Activated CD8-positive, alpha-beta memory T cell treated with anti-CD3 and anti-CD28 coated beads, Interleukin-2, amount 10 ng/mL, durations not matched to agents 7 days and 5 days (primary cell): Measurements from ENCODE around the gene MCF2L2. TPM values are rescaled to one million over a fixed set of nuclear protein-coding genes. Genes with fewer than 3 reads are reported as not detected.
"Not testable (repeated sequence)": the region's sequence is repeated elsewhere in the genome, so short reads cannot be mapped to it uniquely, and the experiment has no call there.

ENCODE experiments used
- ATAC-seq: fragments of 150-1000 bp; cut with Tn5 transposase; one replicate; pipeline ENCODE4 v1.10.0; 2021; ENCODE audit warnings: moderate library complexity
- CTCF ChIA-PET: fragments of 350-600 bp; sonication (Branson Sonifier 250); formaldehyde crosslinking; loops from one replicate; lab custom pipeline; 2021; ENCODE audit warnings: antibody characterized with exemption; lab: Charles Lee
- DNase-seq: peaks from one replicate; pipeline ENCODE4 v3.0.0-alpha.2; 2020
- H3K27ac Mint-ChIP-seq: one replicate; pipeline ENCODE4 v1.8.0; 2021; ENCODE audit warnings: mild to moderate bottlenecking, mixed read lengths
- H3K27me3 Mint-ChIP-seq: one replicate; pipeline ENCODE4 v1.8.0; 2021; ENCODE audit warnings: mixed read lengths
- H3K36me3 Mint-ChIP-seq: one replicate; pipeline ENCODE4 v1.8.0; 2021; ENCODE audit warnings: mild to moderate bottlenecking, mixed read lengths
- H3K4me1 Mint-ChIP-seq: one replicate; pipeline ENCODE4 v1.8.0; 2021; ENCODE audit warnings: mixed read lengths
- H3K4me3 Mint-ChIP-seq: one replicate; pipeline ENCODE4 v1.8.0; 2021; ENCODE audit warnings: mild to moderate bottlenecking, moderate library complexity, mixed read lengths
- H3K9me3 Mint-ChIP-seq: one replicate; pipeline ENCODE4 v1.8.0; 2022; ENCODE audit warnings: low read depth, mixed read lengths
- total RNA-seq, 2 experiments: library from RNA; stranded (reverse); gene quantifications; one replicate each; pipeline ENCODE4 v1.2.3, GENCODE V29; 2021

MCF2L2 gene
- total RNA-seq, 2 experiments from 2014 or later = 6.0 to 11.4 TPM

DNA sequence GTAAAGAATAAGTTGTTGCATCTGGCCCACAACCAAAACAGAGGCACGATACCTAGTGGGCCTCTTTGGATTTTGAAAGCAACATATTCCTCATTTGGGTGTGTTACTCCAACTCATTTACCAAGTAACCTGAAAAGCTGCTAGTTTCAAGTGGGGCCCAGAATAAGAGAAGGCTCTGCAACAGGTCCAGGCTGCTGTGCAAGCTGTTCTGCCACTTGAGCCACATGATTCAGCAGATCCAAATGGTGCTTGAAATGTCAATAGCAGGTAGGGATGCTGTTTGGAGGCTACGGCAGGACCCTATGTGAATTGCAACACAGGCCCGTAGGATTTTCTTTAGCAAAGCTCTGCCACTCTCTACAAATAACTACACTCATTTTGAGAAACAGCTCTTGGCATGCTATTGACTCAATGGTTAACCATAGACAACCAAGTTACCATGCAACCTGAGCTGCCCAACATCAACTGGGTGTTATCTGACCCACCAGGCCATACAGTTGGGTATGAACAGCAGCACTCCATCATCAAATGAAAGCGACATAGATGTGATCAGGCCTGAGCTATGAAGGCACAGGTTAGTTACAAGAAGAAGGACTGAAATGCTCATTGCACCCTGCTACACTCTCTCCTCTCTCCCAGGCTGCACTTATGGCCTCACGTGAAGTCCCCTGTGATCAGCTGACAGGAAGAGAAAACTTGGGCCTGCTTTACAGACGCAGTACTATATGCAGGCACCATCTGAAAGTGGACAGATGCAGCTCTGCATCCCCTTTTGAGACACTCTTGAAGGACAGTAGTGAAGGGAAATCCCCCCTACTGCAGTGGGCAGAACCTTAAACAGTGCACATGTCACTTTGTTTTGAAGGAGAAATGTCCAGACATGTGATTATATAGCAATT is 9.5 kb upstream of the MCF2L2 start:
- peaks cover 53% of the 10 kb centered on the region for H3K4me1 Mint-ChIP-seq
- ATAC-seq (peak; percentile 41), DNase-seq (peak; percentile 52)
- peaks cover 7% of the 10 kb centered on the region for H3K9me3 Mint-ChIP-seq
- CTCF ChIA-PET = interaction anchor here (1.2 to 1.7 kb wide), 3 partner anchors 9 to 447 kb away, joined by 3 to 7 read pairs (median 4); partner anchors contain the start of genes MCF2L2 and PARL
- H3K27ac Mint-ChIP-seq = peak overlapping the region; percentile 58
- H3K4me3 Mint-ChIP-seq = no peak overlapping the region
- H3K36me3 Mint-ChIP-seq = peaks cover 7% of the 10 kb centered on the region
- peaks cover 5% of the 10 kb centered on the region for H3K27me3 Mint-ChIP-seq

DNA sequence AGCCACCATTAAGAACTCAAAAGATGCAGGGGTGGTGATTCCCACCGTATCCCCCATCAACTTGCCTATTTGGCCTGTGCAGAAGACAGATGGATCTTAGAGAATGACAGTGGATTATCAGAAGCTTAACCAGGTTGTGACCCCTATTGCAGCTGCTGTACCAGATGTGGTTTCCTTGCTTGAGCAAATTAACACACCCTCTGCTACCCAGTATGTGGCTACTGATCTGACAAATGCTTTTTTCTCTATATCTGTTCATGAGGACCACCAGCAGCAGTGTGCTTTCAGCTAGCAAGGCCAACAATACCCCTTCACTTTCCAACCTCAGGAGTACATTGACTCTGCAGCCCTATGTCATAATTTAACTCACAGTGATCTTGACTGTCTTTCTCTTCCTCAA is 8.6 kb upstream of the MCF2L2 start:
- Mint-ChIP-seq H3K27me3 (no peaks in the 10 kb centered on the region), H3K27ac (peak overlapping the region; percentile 58), H3K4me3 (no peak overlapping the region), H3K4me1 (peaks cover 53% of the 10 kb centered on the region), H3K9me3 (peaks cover 4% of the 10 kb centered on the region), H3K36me3 (peaks cover 7% of the 10 kb centered on the region)
- ATAC-seq (peak; percentile 41), DNase-seq (peak; percentile 65)
- CTCF ChIA-PET = interaction anchor here (0.8 to 1.7 kb wide), 2 partner anchors 8 to 32 kb away, joined by 3 to 7 read pairs; partner anchors contain the start of gene MCF2L2

DNA sequence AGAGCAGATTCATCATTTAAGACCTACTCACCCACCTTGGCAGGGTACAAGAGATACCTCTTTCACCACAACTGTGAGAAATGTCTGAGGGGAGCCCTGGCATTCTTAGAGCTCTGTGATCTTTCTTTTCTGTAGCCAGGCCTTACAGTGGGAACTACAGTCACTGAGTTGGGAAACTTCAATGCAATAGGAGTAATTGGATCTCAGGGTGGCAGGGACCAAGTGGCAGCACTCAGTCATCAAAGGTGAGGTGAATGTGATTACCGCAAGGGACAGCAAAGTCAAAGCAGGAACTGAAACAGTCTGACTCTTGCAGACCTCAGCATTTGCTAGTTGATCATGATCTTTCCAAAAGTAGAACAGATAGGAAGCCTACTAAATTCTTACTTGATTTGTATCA is 7.2 kb upstream of the MCF2L2 start:
- peak; percentile 74 for ATAC-seq
- H3K27me3 Mint-ChIP-seq = no peaks in the 10 kb centered on the region
- H3K4me3 Mint-ChIP-seq = no peak overlapping the region
- H3K36me3 Mint-ChIP-seq = peaks cover 3% of the 10 kb centered on the region
- peak; percentile 65 for DNase-seq
- peak overlapping the region; percentile 0 for H3K27ac Mint-ChIP-seq
- peaks cover 59% of the 10 kb centered on the region for H3K4me1 Mint-ChIP-seq
- peaks cover 4% of the 10 kb centered on the region for H3K9me3 Mint-ChIP-seq
- CTCF ChIA-PET = interaction anchor here (1.0 kb wide), 1 partner anchor 12 kb away, joined by 3 read pairs; no protein-coding TSS in a partner anchor

DNA sequence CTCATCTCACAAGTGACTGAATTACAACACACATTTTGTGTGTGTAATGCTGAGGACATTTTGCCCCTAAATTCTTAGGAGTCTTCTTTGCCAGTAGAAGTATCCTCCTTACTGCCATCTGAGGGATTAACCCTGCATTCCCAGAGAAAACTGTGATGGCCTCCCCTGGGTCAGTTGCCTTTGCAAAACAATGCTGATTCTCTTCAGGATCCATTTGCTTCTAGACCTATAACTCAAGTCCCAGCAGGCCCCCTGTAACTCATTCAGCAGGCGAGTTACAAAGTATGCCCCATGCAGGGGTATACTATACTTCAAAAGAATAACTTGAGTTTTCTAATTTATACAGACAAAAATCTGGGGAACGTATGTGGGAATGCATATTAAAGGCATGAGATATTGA is 6.6 kb upstream of the MCF2L2 start:
- CTCF ChIA-PET = interaction anchor here (1.0 kb wide), 1 partner anchor 13 kb away, joined by 3 read pairs; no protein-coding TSS in a partner anchor
- H3K9me3 Mint-ChIP-seq = peaks cover 2% of the 10 kb centered on the region
- H3K27me3 Mint-ChIP-seq = no peaks in the 10 kb centered on the region
- no peak for ATAC-seq
- H3K4me3 Mint-ChIP-seq = no peak overlapping the region
- no peak overlapping the region for H3K27ac Mint-ChIP-seq
- peaks cover 62% of the 10 kb centered on the region for H3K4me1 Mint-ChIP-seq
- H3K36me3 Mint-ChIP-seq = no peaks in the 10 kb centered on the region
- no peak for DNase-seq

DNA sequence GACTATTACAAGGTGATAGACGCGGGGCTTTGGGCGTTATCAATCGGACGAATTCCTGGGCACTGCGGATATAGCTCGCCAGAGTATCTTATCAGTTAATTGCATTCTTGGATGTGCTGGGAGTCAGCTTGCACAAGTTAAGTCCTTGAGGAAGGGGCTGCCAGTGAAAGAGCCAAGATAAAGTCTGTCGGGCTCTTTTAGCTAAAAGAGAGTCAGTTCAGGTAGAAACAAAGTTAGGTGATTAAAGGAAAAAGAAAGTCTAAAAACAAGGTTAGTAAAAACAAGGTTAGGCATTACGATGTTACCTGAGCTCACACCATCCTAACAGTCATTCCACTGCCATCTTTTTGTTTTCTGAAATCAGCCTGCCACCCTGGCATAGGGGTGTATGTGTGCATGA is 6.1 kb upstream of the MCF2L2 start:
- CTCF ChIA-PET = no interaction called here
- H3K4me1 Mint-ChIP-seq = peaks cover 63% of the 10 kb centered on the region
- H3K9me3 Mint-ChIP-seq = no peaks in the 10 kb centered on the region

DNA sequence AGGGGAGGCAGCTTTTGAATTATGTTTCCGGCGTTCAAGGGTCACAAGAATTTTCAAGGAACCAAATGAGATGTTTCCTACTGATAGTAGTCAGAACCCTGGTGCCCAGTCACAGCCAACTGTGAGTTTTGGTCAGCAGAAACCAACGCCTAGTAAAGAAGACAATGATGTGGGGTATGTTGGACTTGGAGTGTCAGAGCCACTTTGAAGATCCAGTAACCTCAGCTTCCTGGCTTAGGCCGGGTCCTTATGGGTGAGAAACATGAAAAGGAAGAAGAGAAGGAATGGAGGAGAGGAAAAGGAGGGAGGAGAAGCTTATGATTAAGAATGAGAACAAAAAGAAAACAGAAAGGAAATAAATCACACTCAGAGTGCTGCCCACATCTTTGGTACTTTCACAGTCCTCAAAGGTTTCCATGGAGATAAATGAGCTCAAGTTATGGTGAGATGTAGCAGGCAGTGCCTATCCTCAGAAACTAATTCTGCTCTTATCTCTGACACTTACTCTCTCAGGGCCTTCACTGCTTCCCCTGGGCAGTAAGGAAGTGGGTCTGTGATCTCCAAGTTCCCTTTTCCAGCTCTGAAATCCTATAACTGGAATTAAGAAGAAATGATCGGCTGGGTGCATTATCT is 2.0 kb upstream of the MCF2L2 start:
- DNase-seq = no peak

More for the DNA sequence above, 6.1 kb upstream of the MCF2L2 start:
- H3K27ac Mint-ChIP-seq = no peak overlapping the region
- no peak for ATAC-seq
- H3K27me3 Mint-ChIP-seq = no peaks in the 10 kb centered on the region
- H3K36me3 Mint-ChIP-seq = no peaks in the 10 kb centered on the region
- H3K4me3 Mint-ChIP-seq = no peak overlapping the region
- DNase-seq = no peak

DNA sequence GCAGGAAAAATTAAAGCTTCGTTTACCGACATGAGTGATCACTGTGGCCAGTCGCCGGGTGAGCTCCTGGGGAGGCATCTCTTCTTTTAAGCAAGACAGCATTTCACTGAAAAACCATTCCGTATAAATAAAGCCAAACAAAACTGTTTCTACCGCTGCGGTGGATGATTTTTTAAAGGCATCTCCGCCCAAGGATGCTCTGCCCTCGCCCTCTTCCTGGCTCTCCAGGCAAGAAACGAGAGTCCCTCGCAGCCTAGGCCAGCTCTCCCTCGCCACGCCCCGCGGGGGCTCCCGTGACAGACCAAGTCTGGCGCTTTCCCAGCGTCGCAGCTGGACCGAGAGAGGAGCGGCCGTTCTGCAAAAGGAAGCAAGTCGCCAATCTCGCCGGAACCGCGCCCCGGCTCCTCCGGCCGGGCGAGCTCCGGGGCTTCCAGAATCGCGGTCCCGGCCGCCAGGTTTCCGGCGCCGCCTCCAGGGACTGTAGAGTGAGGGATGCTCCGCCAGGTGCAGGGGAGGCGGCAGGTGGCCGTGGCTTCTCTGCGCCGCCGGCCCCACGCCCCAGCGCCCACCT is 458 bp downstream of the MCF2L2 start:
- peak; percentile 66 for DNase-seq
- peak; percentile 24 for ATAC-seq
- Mint-ChIP-seq H3K9me3 (no peaks in the 10 kb centered on the region), H3K27me3 (no peaks in the 10 kb centered on the region), H3K27ac (peak overlapping the region; percentile 69), H3K4me3 (peak overlapping the region; percentile 82), H3K36me3 (peaks cover 9% of the 10 kb centered on the region), H3K4me1 (peaks cover 42% of the 10 kb centered on the region)
- CTCF ChIA-PET = interaction anchor here (0.6 to 2.1 kb wide), 7 partner anchors 10 to 825 kb away, joined by 3 to 8 read pairs (median 4); no protein-coding TSS in a partner anchor

More for the DNA sequence above, 2.0 kb upstream of the MCF2L2 start:
- peak; percentile 31 for ATAC-seq
- no peaks in the 10 kb centered on the region for H3K9me3 Mint-ChIP-seq
- H3K27ac Mint-ChIP-seq = peak overlapping the region; percentile 45
- H3K4me1 Mint-ChIP-seq = peaks cover 45% of the 10 kb centered on the region
- CTCF ChIA-PET = interaction anchor here (0.7 to 1.6 kb wide), 5 partner anchors 9 to 700 kb away, joined by 3 to 8 read pairs (median 3); no protein-coding TSS in a partner anchor
- H3K4me3 Mint-ChIP-seq = no peak overlapping the region
- peaks cover 5% of the 10 kb centered on the region for H3K36me3 Mint-ChIP-seq
- no peaks in the 10 kb centered on the region for H3K27me3 Mint-ChIP-seq

DNA sequence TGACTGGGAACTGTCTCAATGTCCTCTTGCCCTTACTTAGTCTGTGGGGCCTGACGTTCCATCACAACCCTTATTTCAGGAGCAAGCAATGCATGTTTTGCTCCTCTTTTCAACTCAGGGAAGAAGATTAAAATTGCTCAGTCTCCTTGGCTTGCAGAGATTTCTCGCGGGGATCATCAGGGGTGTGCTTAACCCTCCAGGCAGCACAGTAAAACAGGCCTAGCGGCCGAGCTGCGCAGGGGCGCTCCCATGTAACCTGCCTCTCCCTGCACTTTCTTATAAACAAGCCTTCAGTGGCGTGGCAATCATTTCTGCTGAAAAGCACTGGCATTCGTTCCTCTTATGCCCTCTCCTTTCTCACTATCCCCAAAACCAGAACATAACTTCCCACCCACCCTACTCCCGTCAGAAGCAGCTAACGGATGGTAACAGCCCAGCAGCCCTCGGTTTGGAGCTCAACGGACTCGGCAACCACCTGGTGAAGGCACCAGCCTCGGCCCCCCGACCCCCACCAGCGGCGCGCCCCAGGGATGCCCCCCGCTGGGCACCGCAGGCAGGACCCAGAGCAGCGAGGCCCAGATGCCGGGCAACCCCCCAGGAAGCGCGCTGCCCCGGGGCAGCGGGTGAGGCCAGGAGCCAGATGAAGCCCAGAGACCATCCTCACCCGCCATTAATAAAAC is 1.1 kb downstream of the MCF2L2 start:
- H3K4me3 Mint-ChIP-seq = peak overlapping the region; percentile 82
- ATAC-seq (no peak), DNase-seq (no peak)
- no peaks in the 10 kb centered on the region for H3K9me3 Mint-ChIP-seq
- H3K27ac Mint-ChIP-seq = no peak overlapping the region
- H3K4me1 Mint-ChIP-seq = peaks cover 42% of the 10 kb centered on the region
- H3K27me3 Mint-ChIP-seq = no peaks in the 10 kb centered on the region
- H3K36me3 Mint-ChIP-seq = peaks cover 11% of the 10 kb centered on the region
- CTCF ChIA-PET = interaction anchor here (0.9 to 2.1 kb wide), 5 partner anchors 11 to 242 kb away, joined by 3 to 8 read pairs (median 5); no protein-coding TSS in a partner anchor

DNA sequence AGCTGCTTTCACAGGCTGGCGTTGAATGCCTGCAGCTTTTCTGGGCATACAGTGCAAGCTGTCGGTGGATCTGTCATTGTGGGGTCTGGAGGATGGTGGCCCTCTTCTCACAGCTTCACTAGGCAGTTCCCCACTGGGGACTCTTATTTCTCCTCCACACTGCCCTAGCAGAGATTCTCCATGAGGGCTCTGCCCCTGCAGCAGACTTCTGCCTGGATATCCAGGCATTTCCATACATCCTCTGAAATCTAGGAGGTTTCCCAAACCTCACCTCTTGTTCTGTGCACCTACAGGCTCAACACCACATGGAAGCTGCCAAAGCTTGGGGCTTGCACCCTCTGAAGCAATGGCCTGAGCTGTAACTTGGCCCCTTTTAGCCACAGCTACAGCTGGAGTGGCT is 9.6 kb downstream of the MCF2L2 start:
- ATAC-seq, H3K4me1 Mint-ChIP-seq, DNase-seq, CTCF ChIA-PET, H3K27me3 Mint-ChIP-seq, H3K4me3 Mint-ChIP-seq, H3K27ac Mint-ChIP-seq: not testable (repeated sequence)
- H3K36me3 Mint-ChIP-seq = peaks cover 34% of the 10 kb centered on the region
- peaks cover 27% of the 10 kb centered on the region for H3K9me3 Mint-ChIP-seq

DNA sequence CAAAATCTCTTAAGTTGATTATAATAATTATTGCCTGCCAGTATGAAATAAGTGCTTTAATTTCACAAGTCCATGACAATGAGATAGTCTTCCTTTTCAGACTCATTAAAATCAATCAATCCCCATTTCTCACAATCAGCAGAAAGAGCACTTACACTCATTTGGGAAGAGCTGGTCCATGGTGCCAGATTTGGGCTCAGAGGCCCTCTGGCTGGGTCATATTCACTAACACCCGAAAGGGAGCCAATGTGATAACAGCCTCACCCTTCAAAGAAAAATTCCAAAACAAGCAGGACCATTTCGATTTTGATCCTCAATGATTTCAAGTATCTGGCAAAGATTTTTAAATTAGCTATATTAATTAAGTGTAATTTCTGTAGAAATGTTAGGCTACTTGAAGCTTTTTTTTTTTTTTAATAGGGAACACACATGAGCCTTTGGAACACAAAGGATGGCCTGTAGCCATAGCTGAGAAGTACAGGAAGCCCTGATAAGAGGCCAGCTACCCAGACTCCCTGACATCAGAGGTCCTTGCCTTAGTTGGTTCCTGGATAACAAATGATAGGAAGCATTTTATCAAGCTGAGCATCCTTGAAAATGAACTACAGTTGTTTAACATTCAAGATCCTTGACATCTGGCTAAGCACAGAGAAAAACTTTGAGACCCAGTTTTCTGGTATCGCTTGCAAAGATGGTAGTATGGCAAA is 17.1 kb downstream of the MCF2L2 start:
- H3K27me3 Mint-ChIP-seq = no peaks in the 10 kb centered on the region
- H3K36me3 Mint-ChIP-seq = peaks cover 3% of the 10 kb centered on the region
- no peak for DNase-seq
- no peak overlapping the region for H3K4me3 Mint-ChIP-seq
- no peak for ATAC-seq
- no peak overlapping the region for H3K27ac Mint-ChIP-seq
- peaks cover 2% of the 10 kb centered on the region for H3K4me1 Mint-ChIP-seq
- CTCF ChIA-PET = interaction anchor here (0.6 to 3.2 kb wide), 6 partner anchors 10 to 356 kb away, joined by 3 to 8 read pairs (median 3); partner anchors contain the start of gene MCF2L2
- no peaks in the 10 kb centered on the region for H3K9me3 Mint-ChIP-seq

DNA sequence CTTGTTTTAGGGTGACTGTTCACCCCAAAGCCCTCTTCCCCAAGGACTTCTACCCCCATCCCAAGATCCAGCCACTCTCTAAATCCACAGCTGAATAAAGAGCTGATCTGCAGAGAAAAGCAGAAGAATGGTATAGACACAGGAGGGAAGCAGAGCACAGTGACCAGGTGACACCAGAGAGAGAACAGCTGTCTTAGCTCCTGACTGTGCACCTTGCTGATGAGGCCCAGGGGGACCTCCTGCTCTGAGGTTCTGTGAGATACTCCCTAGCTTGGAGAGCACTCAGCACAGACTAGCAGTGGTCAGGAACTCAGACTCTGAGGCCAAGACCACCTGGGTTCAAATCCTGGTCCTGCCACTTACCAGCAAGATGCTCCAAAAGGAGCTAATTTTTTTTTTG is 17.7 kb downstream of the MCF2L2 start:
- Mint-ChIP-seq H3K27me3 (no peaks in the 10 kb centered on the region), H3K36me3 (peaks cover 3% of the 10 kb centered on the region), H3K9me3 (no peaks in the 10 kb centered on the region), H3K4me1 (peaks cover 2% of the 10 kb centered on the region), H3K27ac (no peak overlapping the region), H3K4me3 (no peak overlapping the region)
- CTCF ChIA-PET = interaction anchor here (0.6 to 3.2 kb wide), 6 partner anchors 10 to 356 kb away, joined by 3 to 8 read pairs (median 3); partner anchors contain the start of gene MCF2L2
- DNase-seq (no peak), ATAC-seq (no peak)

DNA sequence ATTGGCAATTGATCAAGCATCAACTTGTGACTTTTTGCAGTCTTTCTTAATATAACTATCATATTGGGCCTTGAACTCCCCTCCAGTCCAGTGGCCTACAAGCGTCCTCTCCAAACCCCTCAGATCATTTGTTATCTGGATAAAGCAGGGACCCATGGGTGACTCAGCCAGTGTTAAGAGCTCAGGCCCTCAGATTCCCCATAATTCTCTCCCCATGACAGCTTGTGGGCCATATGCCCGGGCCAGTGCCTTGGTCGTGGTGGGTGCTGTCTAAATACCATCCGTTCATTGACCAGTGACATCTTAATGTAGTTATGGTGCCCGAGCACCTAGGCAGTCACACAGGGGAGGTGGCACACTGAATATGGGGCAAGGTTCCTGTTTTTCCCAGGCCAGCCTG is 18.1 kb downstream of the MCF2L2 start:
- Mint-ChIP-seq H3K4me3 (no peak overlapping the region), H3K27me3 (no peaks in the 10 kb centered on the region), H3K27ac (no peak overlapping the region), H3K36me3 (peaks cover 3% of the 10 kb centered on the region), H3K9me3 (no peaks in the 10 kb centered on the region), H3K4me1 (peaks cover 2% of the 10 kb centered on the region)
- CTCF ChIA-PET = interaction anchor here (0.8 to 3.2 kb wide), 6 partner anchors 10 to 28 kb away, joined by 3 to 8 read pairs (median 3); partner anchors contain the start of gene MCF2L2
- ATAC-seq = no peak
- DNase-seq = no peak
